Cardiac fibroblast (primary cell): ENCODE measurements around the gene SCUBE1.

Experiments used
- DNase-seq, 2 donors: peaks; one replicate each; pipeline versions ENCODE4 v3.0.0 to v3.0.0-alpha.2; 2010; ENCODE audit warnings: low read depth in 2 of 2
- H3K4me3 ChIP-seq, 2 donors: replicated peaks in 1 of 2; 1 replicate in 1 of 2; 2 replicates in 1 of 2; pipeline ENCODE4 v1.5.1; 2011; ENCODE audit warnings: low read depth in 2 of 2, low read length in 2 of 2, mild to moderate bottlenecking in 2 of 2, moderate library complexity in 1 of 2
- TF ChIP-seq, protein P1 (sequence below): IDR thresholded peaks from one replicate; pipeline ENCODE4 v1.5.1; 2011; ENCODE audit warnings: low read depth, mild to moderate bottlenecking, low read length, inconsistent platforms

The SCUBE1 gene

DNA sequence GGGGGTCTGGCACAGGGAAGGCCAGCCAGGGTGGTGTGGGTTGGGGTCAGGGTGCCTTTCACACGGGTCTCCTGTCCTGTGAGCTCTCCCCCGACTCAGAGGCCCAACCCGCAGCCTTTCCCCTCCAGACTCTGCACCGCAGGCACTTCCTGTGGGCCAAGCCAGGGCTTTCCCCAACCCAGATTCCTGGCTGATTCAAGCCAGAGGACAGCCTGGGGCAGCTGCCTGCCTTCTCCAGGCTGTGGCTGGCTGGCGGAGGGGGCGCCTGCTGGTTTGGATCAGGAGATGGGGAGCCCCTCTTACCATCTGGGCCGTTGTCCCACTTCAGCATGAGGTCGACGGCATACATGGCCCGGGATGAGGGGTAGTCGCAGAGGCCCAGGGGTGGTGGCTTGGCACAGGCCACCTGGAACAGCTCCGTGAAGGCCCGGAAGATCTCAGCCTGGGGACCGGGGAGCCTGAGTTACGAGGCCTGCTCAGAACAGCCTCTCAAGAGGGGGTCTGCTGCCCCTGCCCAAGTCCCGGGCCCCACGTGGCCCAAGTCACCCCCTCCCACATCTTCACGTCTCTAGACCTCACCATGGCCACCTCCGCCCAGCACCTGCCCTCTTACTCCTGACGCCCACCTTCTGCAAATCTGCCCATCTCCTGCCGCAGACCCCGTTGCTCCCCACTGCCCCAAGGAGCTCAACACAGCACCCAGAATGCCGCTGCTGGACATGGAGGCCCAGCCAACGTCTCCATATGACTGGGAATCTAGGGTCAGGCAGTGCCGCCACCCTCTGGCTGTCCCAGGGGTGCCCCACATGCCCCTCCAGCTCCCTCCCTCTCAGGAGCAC, 174.5 kb downstream of the SCUBE1 start:
- TF ChIP-seq, protein P1, sequence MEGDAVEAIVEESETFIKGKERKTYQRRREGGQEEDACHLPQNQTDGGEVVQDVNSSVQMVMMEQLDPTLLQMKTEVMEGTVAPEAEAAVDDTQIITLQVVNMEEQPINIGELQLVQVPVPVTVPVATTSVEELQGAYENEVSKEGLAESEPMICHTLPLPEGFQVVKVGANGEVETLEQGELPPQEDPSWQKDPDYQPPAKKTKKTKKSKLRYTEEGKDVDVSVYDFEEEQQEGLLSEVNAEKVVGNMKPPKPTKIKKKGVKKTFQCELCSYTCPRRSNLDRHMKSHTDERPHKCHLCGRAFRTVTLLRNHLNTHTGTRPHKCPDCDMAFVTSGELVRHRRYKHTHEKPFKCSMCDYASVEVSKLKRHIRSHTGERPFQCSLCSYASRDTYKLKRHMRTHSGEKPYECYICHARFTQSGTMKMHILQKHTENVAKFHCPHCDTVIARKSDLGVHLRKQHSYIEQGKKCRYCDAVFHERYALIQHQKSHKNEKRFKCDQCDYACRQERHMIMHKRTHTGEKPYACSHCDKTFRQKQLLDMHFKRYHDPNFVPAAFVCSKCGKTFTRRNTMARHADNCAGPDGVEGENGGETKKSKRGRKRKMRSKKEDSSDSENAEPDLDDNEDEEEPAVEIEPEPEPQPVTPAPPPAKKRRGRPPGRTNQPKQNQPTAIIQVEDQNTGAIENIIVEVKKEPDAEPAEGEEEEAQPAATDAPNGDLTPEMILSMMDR = no peak
- DNase-seq = peak; percentile 58 to 60
- H3K4me3 ChIP-seq = no peak overlapping the region

DNA sequence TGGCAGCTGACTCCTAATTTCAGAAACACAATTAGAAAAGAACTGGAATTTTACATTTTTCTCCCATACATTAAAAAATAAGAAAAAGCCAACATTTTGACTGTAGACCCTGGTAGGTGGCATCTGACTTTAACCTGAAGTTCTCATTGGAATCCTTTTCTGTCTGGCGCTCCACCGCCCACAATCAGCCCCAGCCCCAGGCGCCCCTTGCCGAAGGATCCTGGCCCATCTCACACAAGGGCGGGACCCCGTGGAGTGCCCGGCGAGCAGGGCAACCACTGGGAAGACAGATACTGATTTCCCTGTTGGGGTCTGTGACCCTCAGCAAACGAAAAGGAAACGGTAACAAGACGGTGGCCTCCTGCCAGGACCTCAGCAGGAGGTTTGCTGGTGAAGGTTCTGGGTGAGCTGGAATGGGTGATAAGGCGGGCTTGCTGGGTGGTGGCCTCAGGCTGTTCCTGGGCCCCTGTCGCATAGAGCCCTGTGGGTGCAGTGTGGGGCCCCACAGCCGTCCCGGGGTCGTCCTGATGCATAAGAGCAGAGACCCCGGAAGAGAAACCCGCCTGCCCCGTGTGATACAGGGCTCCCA, 176.1 kb downstream of the SCUBE1 start:
- H3K4me3 ChIP-seq = no peak overlapping the region
- TF ChIP-seq, protein P1 = no peak
- no peak for DNase-seq

DNA sequence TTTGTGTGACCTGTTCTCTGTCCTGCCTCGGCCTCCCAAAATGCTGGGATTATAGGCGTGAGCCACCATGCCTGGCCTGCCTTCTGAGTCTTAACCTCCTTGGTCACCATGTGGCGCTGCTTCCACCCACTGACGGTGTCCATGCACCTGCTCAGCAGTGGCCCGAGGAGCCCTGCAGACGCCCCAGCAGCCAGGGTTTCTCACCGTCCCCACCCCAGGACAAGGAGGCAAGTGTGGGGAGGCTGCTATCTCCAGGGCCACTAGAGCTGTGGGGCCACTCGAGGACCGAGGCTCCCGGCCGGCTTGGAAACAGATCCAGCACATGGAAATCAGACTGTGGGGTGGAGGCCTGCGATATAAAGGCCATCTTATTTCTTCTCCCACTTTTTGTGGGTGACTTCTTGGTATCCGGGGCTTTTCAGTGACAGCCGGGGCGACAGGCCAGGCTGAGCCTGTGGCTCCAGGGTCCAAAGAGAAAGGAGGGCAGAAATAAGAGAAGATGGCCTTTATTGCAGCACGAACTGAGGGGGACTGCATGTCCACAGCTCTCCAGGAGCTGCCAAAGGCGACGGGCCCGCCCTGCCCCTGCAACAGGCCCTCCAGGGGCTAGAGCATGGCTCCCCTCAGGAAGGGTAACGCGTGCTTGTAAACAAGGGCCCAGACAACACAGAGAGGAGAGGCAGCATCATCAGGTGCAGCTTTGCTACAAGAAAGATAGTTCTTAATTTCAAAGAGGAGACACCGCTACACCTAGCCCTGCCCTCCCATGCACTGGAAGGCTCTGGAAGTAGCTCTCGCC, 176.8 kb downstream of the SCUBE1 start:
- TF ChIP-seq, protein P1 = no peak
- no peak for DNase-seq

DNA sequence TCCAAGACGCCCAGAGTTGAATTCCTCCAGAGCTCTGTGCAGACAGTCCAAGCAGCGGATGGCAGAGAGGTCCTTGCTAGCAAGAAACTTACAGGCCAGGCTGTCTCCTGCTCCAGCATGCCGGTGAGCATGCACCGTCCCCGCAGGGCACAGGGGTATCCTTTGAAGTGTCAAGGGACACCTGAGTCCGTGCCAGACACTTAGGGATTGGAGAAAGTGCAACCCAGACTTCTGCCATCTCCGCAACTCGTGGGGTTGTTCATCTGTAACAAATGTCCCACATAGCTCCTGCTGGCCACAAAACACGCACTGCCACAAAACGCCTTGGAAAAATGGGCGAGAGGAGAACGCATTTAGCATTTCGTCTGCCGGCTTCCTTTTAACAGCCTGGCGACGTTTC, 178.5 kb downstream of the SCUBE1 start:
- TF ChIP-seq, protein P1 = no peak
- H3K4me3 ChIP-seq = no peak overlapping the region
- DNase-seq = no peak

More for the DNA sequence above, 176.8 kb downstream of the SCUBE1 start:
- no peak overlapping the region for H3K4me3 ChIP-seq

DNA sequence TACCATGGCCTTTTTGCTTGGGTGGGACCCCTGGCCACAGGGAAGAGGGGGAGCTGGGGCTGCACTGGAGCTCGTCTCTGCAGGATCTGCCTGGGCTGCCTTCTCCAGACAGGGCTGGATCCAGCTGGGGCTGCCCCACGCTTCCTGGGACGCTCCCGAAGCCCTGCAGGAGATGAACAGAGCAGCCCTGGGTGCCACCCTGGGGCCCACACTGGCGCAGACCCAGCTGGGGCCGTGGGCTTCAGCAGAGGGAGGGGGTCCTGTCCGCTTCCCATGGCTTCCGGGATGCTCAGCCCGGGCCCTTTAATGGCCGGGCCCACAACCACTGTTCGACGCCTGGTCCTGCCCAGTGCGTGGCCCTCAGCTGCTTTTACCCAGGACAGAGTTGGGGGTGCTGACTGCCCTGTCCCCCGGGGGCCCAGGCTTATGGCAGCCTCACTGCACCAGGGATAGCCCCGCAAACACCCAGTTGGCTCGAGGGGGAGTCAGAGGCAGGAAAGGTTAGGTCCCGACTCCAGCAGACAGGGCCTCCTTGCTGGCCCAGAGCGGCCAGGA, 179.9 kb downstream of the SCUBE1 start:
- no peak for DNase-seq
- TF ChIP-seq, protein P1 = no peak
- no peak overlapping the region for H3K4me3 ChIP-seq

DNA sequence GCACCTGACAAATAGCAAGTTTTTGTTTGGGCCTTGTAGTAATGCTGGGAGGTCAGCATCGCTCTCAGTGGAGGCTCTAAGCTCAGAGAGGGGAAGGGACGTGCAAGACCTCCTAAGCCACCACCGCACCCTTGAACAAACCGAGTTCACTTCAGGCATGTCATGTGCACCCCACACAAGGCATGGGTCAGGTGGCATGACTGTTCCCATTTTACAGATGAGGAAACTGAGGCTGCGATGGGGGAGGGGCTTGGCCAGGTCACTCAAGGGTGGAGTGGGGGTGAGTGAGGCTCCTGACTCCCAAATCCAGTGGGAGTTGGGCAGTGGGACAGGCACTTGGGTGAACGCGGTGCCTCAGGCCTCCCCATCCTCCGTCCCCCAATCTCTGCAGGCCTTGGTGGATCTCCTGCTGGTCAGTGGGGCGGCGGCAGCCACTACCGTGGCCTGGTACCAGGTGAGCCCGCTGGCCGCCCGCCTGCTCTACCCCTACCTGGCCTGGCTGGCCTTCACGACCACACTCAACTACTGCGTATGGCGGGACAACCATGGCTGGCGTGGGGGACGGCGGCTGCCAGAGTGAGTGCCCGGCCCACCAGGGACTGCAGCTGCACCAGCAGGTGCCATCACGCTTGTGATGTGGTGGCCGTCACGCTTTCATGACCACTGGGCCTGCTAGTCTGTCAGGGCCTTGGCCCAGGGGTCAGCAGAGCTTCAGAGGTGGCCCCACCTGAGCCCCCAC, 180.6 kb downstream of the SCUBE1 start:
- TF ChIP-seq, protein P1 = no peak
- no peak for DNase-seq
- no peak overlapping the region for H3K4me3 ChIP-seq
